Subcutaneous abdominal adipose tissue (tissue), 5 donors: Measurements from ENCODE around the gene SEC14L1.

Source experiments
- H3K27ac ChIP-seq: one replicate; pipeline ENCODE4 v1.7.0; 2013; ENCODE audit warnings: low read depth, mild to moderate bottlenecking, inconsistent platforms, low read length, moderate library complexity
- H3K27me3 ChIP-seq, 5 donors: one replicate each; pipeline ENCODE4 v1.7.0; 2013; ENCODE audit warnings: low read length in 5 of 5, inconsistent platforms in 1 of 5; ENCODE audit not compliant: control insufficient read depth in 5 of 5, insufficient read depth in 4 of 5
- H3K36me3 ChIP-seq, 5 donors: one replicate each; pipeline ENCODE4 v1.7.0; 2013; ENCODE audit warnings: low read length in 5 of 5; ENCODE audit not compliant: control insufficient read depth in 5 of 5, insufficient read depth in 5 of 5
- H3K4me1 ChIP-seq, 5 donors: one replicate each; pipeline ENCODE4 v1.7.0; 2013; ENCODE audit warnings: low read length in 5 of 5, mild to moderate bottlenecking in 3 of 5, moderate library complexity in 1 of 5; ENCODE audit not compliant: control insufficient read depth in 5 of 5, insufficient read depth in 5 of 5
- H3K4me3 ChIP-seq, 5 donors: one replicate each; pipeline ENCODE4 v1.7.0; 2013; ENCODE audit warnings: low read length in 5 of 5, low read depth in 1 of 5
- H3K9ac ChIP-seq, 5 donors: one replicate each; pipeline ENCODE4 v1.7.0; 2013; ENCODE audit warnings: low read length in 5 of 5, mild to moderate bottlenecking in 4 of 5, moderate library complexity in 3 of 5
- H3K9me3 ChIP-seq, 5 donors: one replicate each; pipeline ENCODE4 v1.7.0; 2013; ENCODE audit warnings: low read length in 5 of 5; ENCODE audit not compliant: control insufficient read depth in 5 of 5
- donor health status: healthy.
- donor health status: healthy.
- donor health status: healthy.
- donor health status: healthy.
- donor health status: healthy.

The SEC14L1 gene

GRCh38 chr17:77258638-77259037, 117.9 kb downstream of the SEC14L1 start:
- no peak overlapping the region for H3K9ac ChIP-seq
- H3K27me3 ChIP-seq: peaks cover 0 to 12% (median 9%) of the 10 kb centered on the region in 5 donors
- H3K36me3 ChIP-seq: no peaks in the 10 kb centered on the region
- no peak overlapping the region for H3K4me3 ChIP-seq
- no peaks in the 10 kb centered on the region for H3K9me3 ChIP-seq
- H3K27ac ChIP-seq: no peak overlapping the region
- H3K4me1 ChIP-seq: no peaks in the 10 kb centered on the region

GRCh38 chr17:77264617-77265230, 124.0 kb downstream of the SEC14L1 start:
- H3K27ac ChIP-seq: no peak overlapping the region
- H3K9ac ChIP-seq: no peak overlapping the region
- peaks cover 0 to 7% (median 0%) of the 10 kb centered on the region in 5 donors for H3K27me3 ChIP-seq
- no peaks in the 10 kb centered on the region for H3K36me3 ChIP-seq
- no peaks in the 10 kb centered on the region for H3K4me1 ChIP-seq
- no peaks in the 10 kb centered on the region for H3K9me3 ChIP-seq
- no peak overlapping the region for H3K4me3 ChIP-seq

- H3K9me3 ChIP-seq: no peaks in the 10 kb centered on the region
- no peak overlapping the region for H3K9ac ChIP-seq
- no peaks in the 10 kb centered on the region for H3K36me3 ChIP-seq
- H3K27ac ChIP-seq: no peak overlapping the region
- no peaks in the 10 kb centered on the region for H3K4me1 ChIP-seq
- peaks cover 0 to 7% (median 0%) of the 10 kb centered on the region in 5 donors for H3K27me3 ChIP-seq
- no peak overlapping the region for H3K4me3 ChIP-seq
These were observed 125.4 kb downstream of the SEC14L1 start for GRCh38 chr17:77266213-77266612.
